Urinary bladder (tissue), 4 donors: ENCODE measurements around the gene ELF2. TPM values are rescaled to one million over a fixed set of nuclear protein-coding genes. Genes with fewer than 3 reads are reported as not detected.
A peak's percentile ranks its signal among the peaks of the same experiment; 100 is the strongest.
"Not testable (repeated sequence)": the region's sequence is repeated elsewhere in the genome, so short reads cannot be mapped to it uniquely, and the experiment has no call there.

Experiments used
- DNase-seq: peaks from one replicate; pipeline ENCODE4 v3.0.0-alpha.2; 2015; ENCODE audit errors: extremely low spot score
- H3K27ac ChIP-seq: one replicate; pipeline ENCODE4 v1.5.1; 2013; ENCODE audit warnings: low read depth, mild to moderate bottlenecking, moderate library complexity
- H3K36me3 ChIP-seq: one replicate; pipeline ENCODE4 v1.6.1; 2013; ENCODE audit warnings: mild to moderate bottlenecking, moderate library complexity; ENCODE audit not compliant: insufficient read depth
- H3K4me1 ChIP-seq: one replicate; pipeline ENCODE4 v1.6.1; 2013; ENCODE audit warnings: mild to moderate bottlenecking, moderate library complexity; ENCODE audit not compliant: insufficient read depth
- H3K4me3 ChIP-seq: one replicate; pipeline ENCODE4 v1.5.1; 2013; ENCODE audit warnings: low read depth, low read length
- WGBS: extraction: QIAGEN DNeasy Blood & Tissue Kit; methylation state at CpG from one replicate; pipeline ENCODE4 v1.1.7; 2013; 5-methylcytosine and 5-hydroxymethylcytosine counted together
- polyA plus RNA-seq: library from polyadenylated mRNA; stranded (reverse); fragments of 200-250 nt; gene quantifications from one replicate; pipeline ENCODE4 v1.2.3, GENCODE V29; 2013
- total RNA-seq: library from RNA; depleted of rRNA; stranded (reverse); fragments of >200 nt; gene quantifications from one replicate; pipeline ENCODE4 v1.2.3, GENCODE V29; 2014
- donor health status: healthy with polysubstance abuse.
- donor health status: healthy.

The ELF2 gene
- 136 TPM for total RNA-seq
- 29.6 TPM for polyA plus RNA-seq

DNA sequence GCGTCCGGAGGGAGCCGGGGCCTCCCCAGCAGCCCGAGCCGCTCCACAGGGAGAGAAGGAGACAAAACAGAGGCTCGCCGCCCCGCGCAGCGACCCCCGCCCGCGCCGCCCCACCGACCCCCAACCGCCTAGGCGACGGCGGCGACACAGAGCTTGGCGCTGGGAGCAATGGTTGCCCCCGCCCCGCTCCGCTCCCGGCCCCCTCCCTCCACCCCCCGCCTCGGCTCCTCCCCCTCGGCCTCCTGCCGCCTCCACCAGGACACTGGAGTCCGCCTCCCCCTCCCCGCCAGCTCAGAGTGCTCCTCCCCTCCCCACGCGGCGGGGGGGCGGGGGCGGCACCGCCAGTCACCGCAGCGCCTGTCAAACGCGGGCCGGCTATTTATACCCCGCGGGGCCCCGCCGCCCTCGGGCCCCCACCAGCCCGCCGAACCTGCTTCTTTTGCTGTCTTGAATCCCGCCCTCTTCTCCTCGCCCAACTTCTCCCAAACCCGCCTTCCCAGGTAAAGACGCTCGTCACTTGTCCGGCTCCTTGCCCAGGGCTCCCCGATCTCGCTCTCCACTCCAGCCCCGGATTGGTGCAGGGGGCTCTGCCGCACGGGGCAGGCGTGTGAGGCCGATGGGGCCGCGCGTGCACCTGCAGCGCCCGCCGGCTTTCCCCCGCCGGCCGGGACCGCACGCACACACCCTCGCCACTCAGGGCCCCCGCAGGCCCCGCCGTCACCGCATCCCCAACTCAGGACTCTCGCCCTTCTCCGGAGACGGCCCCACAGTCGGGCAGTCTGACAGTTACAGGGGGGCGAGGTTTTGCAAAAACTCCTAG, at the start of gene ELF2:
Gene ELF2 (minus strand): TSS at position 170 of the 820 bp plus-strand sequence. CDS start 39,517 bp downstream, outside the sequence.
- WGBS, result under 1% methylated on average over 82 of the region's 83 CpGs
- peak within 1 kb of the TSS; percentile 100 for H3K27ac ChIP-seq
- DNase-seq, result peak; percentile 72
- peak within 1 kb of the TSS; percentile 99 for H3K4me3 ChIP-seq
- H3K36me3 ChIP-seq, result no peaks in the 10 kb centered on the region
- no peaks in the 10 kb centered on the region for H3K4me1 ChIP-seq

DNA sequence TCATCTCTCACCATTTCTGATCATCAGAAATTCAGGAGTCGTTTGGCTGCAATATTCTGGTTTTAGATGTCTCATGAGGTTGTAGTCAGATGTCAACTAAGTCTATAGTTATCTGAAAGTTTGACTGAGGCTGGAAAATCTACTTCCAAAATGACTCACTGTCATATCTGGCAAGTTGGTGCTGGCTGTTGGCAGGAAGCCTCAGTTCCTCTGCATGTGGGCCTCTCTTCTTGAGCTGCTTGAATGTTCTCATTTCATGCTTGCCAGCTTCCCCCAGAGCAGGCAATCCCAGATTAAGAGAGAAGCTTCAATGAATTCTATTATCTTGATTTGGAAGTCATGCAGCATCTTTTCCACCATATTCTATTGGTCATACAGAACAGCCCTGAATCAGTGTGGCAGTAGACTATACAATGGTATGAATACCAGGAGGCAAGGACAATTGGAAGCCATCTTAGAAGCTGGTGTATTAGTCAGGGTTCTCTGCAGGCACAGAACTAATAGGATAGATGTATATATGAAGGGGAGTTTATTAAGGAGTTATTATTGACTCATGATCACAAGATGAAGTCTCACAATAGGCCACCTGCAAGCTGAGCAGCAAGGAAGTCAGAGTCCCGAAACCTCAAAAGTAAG, 46.8 kb upstream of the ELF2 start:
- no peaks in the 10 kb centered on the region for H3K4me1 ChIP-seq
- 92% methylated on average over 2 of the region's 2 CpGs for WGBS
- H3K4me3 ChIP-seq, result no peak overlapping the region
- H3K27ac ChIP-seq, result no peak overlapping the region
- DNase-seq, result no peak
- no peaks in the 10 kb centered on the region for H3K36me3 ChIP-seq

DNA sequence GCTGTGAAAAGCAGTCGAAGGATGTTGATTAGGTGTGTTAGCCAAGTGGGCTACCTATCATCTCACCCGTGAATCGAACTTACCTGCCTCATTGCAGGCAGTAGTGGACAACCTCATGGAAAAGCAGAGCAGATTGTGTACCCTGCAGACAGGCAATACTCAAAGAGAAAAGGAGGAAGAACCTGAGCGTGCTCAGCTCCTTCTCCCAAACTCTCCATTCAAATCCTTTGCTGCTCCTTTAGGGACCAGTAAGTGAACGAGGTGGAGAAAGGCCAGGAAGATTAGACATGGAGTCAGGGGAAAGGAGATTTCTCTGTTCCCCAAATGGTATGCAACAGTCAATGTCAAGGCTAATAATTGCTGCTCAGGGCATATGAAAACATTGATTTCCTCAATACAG, 45.2 kb upstream of the ELF2 start:
- H3K4me1 ChIP-seq, result no peaks in the 10 kb centered on the region
- no peaks in the 10 kb centered on the region for H3K36me3 ChIP-seq
- WGBS, result 94% methylated on average over 5 of the region's 5 CpGs
- DNase-seq, result no peak
- H3K27ac ChIP-seq, result no peak overlapping the region
- no peak overlapping the region for H3K4me3 ChIP-seq

DNA sequence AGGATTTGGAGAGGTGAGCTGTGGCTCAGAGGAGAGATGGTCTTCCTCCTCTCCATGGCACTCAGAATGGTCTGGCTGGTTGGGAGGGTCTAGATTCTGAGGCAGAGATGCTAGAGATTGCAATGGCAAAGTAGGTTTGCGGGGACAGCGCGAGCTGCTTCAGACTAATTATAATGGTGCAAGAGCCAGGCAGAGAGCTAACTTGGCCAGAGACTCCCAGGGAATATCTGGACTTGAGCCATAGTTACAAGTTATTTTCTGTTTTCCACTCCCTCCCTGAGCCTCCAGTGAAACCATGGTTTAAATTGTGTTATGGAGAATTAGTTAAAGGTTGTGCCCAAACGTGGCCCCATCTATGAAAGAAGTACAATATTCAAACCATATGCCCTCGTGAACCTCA, 44.7 kb upstream of the ELF2 start:
- H3K4me3 ChIP-seq, result no peak overlapping the region
- no peak overlapping the region for H3K27ac ChIP-seq
- H3K4me1 ChIP-seq, result no peaks in the 10 kb centered on the region
- no peak for DNase-seq
- 84% methylated on average over 5 of the region's 5 CpGs for whole genome bisulfite sequencing
- H3K36me3 ChIP-seq, result no peaks in the 10 kb centered on the region

DNA sequence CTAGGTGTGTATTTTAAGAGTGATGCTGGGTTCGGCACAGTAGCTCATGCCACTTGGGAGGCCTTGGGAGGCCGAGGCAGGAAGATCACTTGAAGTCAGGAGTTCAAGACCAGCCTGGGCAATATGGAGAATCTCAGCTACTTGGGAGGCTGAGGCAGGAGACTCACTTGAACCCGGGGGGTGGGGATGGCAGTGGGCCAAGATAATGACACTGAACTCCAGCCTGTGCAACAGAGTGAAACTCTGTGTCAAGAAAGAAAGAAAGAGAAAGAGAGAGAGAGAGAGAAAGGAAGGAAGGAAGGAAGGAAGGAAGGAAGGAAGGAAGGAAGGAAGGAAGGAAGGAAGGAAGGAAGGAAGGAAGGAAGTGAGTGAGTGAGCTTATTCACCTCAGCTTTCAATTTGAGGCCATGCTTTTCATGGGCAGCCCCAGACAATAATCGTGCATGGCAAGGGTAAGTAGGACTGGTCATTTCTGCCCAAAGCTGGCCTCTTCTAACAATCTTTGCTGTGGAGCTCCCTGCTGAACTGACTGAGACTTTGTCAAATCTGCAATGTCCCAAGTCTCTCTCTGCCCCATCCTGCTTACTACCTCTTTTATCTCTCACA, 42.5 kb upstream of the ELF2 start:
- Histone ChIP-seq H3K4me3 (no peak overlapping the region), H3K27ac (no peak overlapping the region), H3K4me1 (no peaks in the 10 kb centered on the region), H3K36me3 (no peaks in the 10 kb centered on the region)
- DNase-seq, result no peak
- 94% methylated on average over 4 of the region's 4 CpGs for WGBS

DNA sequence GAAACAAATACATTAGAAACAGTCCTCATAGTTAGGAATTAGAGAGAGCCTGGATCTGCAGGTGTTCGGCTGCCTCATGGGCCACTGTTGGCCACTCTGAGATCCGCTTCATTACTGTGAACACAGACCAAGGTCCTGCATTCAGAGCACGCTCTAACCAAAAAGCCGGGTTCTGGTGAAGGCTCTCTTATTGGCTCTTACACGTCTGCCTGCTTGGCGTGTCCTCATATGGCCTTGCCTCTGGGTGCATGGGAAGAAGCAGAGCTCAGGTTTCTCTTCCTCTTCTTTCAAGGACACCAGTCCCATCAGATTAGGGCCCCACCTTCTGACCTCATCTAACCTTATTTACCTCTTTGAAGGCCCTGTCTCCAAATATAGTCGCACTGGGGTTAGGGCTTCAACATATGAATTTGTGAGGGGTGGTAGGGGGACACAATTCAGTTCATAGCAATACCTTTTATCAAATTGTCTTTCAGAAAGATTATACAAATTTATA, 37.1 kb upstream of the ELF2 start:
- H3K4me3 ChIP-seq, result no peak overlapping the region
- H3K27ac ChIP-seq, result no peak overlapping the region
- no peak for DNase-seq
- no peaks in the 10 kb centered on the region for H3K36me3 ChIP-seq
- WGBS, result 66% methylated on average over 7 of the region's 7 CpGs
- H3K4me1 ChIP-seq, result no peaks in the 10 kb centered on the region

DNA sequence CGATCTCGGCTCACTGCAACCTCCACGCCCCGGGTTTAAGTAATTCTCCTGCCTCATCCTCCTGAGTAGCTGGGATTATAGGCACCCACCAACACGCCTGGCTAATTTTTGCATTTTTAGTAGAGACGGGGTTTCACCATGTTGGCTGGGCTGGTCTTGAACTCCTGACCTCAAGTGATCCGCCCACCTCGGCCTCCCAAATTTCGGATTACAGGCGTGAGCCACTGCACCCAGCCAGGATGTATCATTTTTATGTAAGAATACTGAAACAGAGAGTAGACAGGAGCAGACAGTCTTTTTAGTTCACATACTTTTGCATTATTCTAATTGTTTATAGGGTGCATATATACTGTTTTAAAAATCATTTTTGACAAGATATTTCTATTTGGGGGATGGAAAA, 36.6 kb upstream of the ELF2 start:
- H3K4me1 ChIP-seq, H3K36me3 ChIP-seq, H3K4me3 ChIP-seq, DNase-seq, H3K27ac ChIP-seq: not testable (repeated sequence)
- 91% methylated on average over 10 of the region's 10 CpGs for WGBS

DNA sequence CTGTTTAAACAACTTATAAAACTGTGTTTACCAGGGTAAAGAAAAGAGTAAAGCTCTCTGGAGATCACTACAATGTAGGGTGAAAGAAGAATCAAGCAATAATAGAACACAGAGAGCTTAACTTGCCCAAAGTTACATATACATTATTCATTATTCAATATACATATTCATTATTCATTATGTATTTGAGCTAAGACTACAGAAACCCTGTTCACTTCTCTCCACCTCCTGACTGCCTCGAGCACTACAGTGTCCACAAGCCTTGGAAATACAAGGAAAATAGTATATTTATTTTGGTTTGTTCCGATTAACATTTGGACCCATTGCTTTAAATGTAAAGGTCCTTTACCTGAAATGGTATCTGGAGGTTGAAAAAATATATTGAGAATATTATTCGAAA, 35.9 kb upstream of the ELF2 start:
- H3K36me3 ChIP-seq, result no peaks in the 10 kb centered on the region
- no peak overlapping the region for H3K4me3 ChIP-seq
- no peak overlapping the region for H3K27ac ChIP-seq
- H3K4me1 ChIP-seq, result no peaks in the 10 kb centered on the region
- 92% methylated on average over 3 of the region's 3 CpGs for WGBS
- no peak for DNase-seq

DNA sequence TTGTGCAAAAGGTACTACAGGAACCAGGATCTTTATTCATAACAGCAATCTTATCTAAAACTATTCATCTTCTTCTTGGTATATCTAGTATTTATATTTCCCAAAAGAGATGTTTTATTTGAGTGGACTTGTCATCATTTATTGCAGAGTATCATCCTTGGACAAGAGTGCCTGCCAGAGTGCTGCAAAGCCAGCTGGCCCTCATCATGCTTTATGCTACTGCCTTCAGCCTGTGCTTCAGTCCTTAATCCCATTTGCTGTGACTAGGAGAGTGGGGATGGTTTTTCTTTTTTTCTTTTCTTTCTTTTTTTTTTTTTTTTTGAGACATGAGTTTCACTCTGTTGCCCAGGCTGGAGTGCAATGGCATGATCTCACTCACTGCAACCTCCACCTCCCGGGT, 33.5 kb upstream of the ELF2 start:
- Histone ChIP-seq H3K4me3 (no peak overlapping the region), H3K4me1 (no peaks in the 10 kb centered on the region)

DNA sequence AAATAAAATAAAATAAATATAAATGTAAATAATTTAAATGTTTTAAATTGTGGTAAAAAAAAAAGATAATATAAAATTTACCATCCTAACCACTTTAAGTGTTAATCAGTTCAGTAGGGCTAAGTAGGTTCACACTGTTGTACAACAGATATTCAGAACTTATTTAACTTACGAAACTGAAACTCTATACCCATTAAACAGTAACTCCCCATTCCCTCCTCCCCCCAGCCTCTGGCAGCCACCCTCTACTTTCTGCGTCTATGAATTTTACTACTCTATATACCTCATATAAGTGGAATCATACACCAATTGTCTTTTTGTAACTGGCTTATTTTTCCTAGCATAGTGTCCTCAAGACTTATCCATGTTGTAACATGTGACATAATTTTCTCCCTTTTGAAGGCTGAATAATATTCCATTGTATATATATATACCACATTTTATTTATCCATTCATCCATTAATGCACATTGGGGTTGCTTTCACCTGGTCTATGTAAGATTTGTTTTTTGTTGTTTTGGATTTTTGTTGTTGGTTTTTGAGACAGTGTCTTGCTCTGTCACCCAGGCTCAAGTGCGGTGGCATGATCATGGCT, 32.5 kb upstream of the ELF2 start:
- no peaks in the 10 kb centered on the region for H3K36me3 ChIP-seq
- no peak overlapping the region for H3K4me3 ChIP-seq
- 94% methylated on average over 3 of the region's 3 CpGs for WGBS
- H3K4me1 ChIP-seq, result no peaks in the 10 kb centered on the region
- no peak overlapping the region for H3K27ac ChIP-seq
- no peak for DNase-seq

More for the DNA sequence above, 33.5 kb upstream of the ELF2 start:
- DNase-seq, result no peak
- 38% methylated on average over 1 of the region's 1 CpG for WGBS
- H3K27ac ChIP-seq, result no peak overlapping the region
- no peaks in the 10 kb centered on the region for H3K36me3 ChIP-seq

DNA sequence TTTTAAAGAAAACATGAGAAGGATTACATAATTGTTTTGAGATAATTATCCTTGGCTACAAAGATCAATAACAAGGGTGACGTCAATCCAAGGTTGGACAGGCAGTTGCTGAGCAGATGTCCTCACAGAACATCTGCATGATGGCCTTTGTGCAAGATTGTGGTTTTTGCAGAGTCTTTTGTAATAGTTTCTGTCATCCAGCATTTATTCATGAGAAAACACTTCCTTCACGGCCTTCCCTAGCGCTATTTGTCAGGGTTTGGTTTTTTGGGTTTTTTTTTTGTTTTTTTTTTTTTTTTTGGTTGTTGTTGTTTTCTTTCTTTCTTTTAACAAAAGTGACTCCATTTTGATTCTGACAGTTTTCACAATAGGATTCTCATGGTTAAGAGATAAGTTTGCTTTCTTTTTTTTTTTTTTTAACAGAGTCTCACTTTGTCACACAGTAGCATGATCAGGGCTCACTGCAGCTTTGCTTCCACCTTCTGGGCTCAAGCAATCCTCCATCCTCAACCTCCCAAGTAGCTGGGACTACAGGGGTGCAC, 31.5 kb upstream of the ELF2 start:
- Histone ChIP-seq H3K36me3 (no peaks in the 10 kb centered on the region), H3K27ac (no peak overlapping the region), H3K4me3 (no peak overlapping the region), H3K4me1 (no peaks in the 10 kb centered on the region)
- 72% methylated on average over 3 of the region's 3 CpGs for WGBS
- no peak for DNase-seq

DNA sequence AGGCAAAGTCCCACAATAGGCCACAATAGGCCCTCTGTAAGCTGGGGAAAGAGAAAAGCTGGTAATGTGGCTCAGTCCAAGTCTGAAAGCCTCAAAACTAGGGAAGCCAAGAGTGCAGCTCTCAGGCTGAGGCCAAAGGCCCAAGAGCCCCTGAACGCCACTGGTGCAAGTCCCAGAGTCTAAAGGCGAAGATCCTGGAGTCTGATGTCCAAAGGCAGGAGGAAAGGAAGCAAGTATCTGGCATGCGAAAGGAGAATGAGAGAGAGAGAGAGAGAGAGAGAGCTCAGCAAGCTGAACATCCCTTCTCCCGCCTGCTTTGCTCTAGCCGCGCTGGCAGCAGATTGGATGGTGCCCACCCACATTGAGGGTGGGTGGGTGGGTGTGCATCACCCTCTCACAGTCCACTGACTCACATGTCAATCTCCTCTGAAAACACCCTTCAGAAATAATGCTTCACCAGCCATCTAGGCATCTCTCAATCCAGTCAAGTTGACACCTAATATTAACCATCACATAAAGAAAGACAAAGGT, 30.9 kb upstream of the ELF2 start:
- H3K4me3 ChIP-seq, result no peak overlapping the region
- no peak for DNase-seq
- WGBS, result 93% methylated on average over 6 of the region's 6 CpGs
- H3K36me3 ChIP-seq, result no peaks in the 10 kb centered on the region
- H3K4me1 ChIP-seq, result no peaks in the 10 kb centered on the region
- H3K27ac ChIP-seq, result no peak overlapping the region

DNA sequence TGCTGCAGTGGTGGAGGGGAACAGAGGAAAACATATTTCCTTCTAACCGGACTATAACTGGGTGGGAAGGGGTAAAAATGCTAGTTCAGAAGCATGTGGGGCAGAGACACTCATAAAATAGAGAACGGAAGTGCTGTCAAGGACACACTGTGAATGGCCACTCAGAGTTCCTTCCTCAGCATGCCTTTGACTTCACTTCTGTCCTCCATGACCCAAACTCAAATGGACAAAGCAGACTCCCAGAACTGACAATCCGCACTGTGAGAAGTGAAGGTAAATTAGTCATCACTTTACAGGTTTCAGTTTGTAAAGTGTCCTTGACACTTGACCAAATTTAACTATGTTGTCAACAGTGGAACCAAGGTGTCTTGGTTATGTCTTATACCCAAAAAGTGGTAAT, 30.2 kb upstream of the ELF2 start:
- H3K36me3 ChIP-seq, result no peaks in the 10 kb centered on the region
- no peaks in the 10 kb centered on the region for H3K4me1 ChIP-seq
- no peak for DNase-seq
- H3K27ac ChIP-seq, result no peak overlapping the region
- H3K4me3 ChIP-seq, result no peak overlapping the region
- WGBS, result 77% methylated on average over 3 of the region's 3 CpGs
